Measurements from ENCODE around the gene GDPD3. TPM values are rescaled to one million over a fixed set of nuclear protein-coding genes. Genes with fewer than 3 reads are reported as not detected.

The GDPD3 gene
- total RNA-seq, 1 experiment from 2014 or later, result 3.8 TPM

GRCh38 chr16:30096862-30097563 lies 16.3 kb downstream of the GDPD3 start:
- DNase-seq, result peak; percentile 92
- H3K18ac ChIP-seq (ENCODE audit: insufficient read length, low read depth, low read length), result peak overlapping the region; percentile 92
- peak overlapping the region; percentile 39 for H2BK120ac ChIP-seq (ENCODE audit: low read depth, low read length, poor library complexity, severe bottlenecking)
- Mint-ChIP-seq H3K27ac (peak overlapping the region; percentile 97 to 99 (median 98)), H3K9me3 (peaks cover 21 to 23% of the 10 kb centered on the region in 2 experiments), H3K4me1 (peaks cover 21% of the 10 kb centered on the region in 2 experiments), H3K36me3 (ENCODE audit: insufficient read depth in 1 of 3, low read depth in 3 of 3) (peaks cover 28 to 39% (median 29%) of the 10 kb centered on the region in 3 experiments), H3K4me3 (peak overlapping the region; percentile 65 to 78), H3K27me3 (ENCODE audit: low read depth) (peaks cover 6% of the 10 kb centered on the region)
- H3K9ac ChIP-seq (ENCODE audit: extremely low read depth, insufficient read length, low read length), result peak overlapping the region; percentile 91
- H3K4me1 ChIP-seq (ENCODE audit: insufficient read depth, low read length), result no peaks in the 10 kb centered on the region
- H2BK20ac ChIP-seq (ENCODE audit: low read depth, low read length, poor library complexity, severe bottlenecking), result no peak overlapping the region
- H3K79me1 ChIP-seq (ENCODE audit: insufficient read depth, low read depth, low read length, poor library complexity, severe bottlenecking), result no peaks in the 10 kb centered on the region
- peak overlapping the region; percentile 81 for H4K5ac ChIP-seq (ENCODE audit: insufficient read length, low read depth, low read length)
- H3K4me2 ChIP-seq (ENCODE audit: insufficient read depth, insufficient read length, low read length), result peak overlapping the region; percentile 50
- H2BK15ac ChIP-seq (ENCODE audit: low read depth, low read length), result no peak overlapping the region
- no peak overlapping the region for H4K91ac ChIP-seq (ENCODE audit: insufficient read length, low read depth, low read length)
- no peak overlapping the region for H2BK5ac ChIP-seq (ENCODE audit: insufficient read length, low read length)
- H3K4ac ChIP-seq (ENCODE audit: low read depth, low read length), result peak overlapping the region; percentile 6; the same call in 1 of the 2 replicates
- H3K9me3 ChIP-seq (ENCODE audit: control insufficient read depth, low read depth, low read length), result no peaks in the 10 kb centered on the region
- peak overlapping the region; percentile 74; the same call in 1 of the 2 replicates for H3K14ac ChIP-seq (ENCODE audit: insufficient read depth, low read length)
- no peak overlapping the region for H3K23ac ChIP-seq (ENCODE audit: insufficient read length, low read depth, low read length)
- H4K8ac ChIP-seq (replicated peaks; ENCODE audit: insufficient read length, low read depth, low read length), result no peak overlapping the region
- no peak overlapping the region for H3K56ac ChIP-seq (ENCODE audit: insufficient read length, low read depth, low read length)
- H4K20me1 ChIP-seq (ENCODE audit: control insufficient read depth, insufficient read depth, insufficient read length), result no peaks in the 10 kb centered on the region
- H2AK5ac ChIP-seq (ENCODE audit: insufficient read length, low read length), result no peak overlapping the region
- peak overlapping the region; percentile 74 for H3K27ac ChIP-seq (ENCODE audit: insufficient read length, low read depth, low read length)
- no peaks in the 10 kb centered on the region for H3K27me3 ChIP-seq (ENCODE audit: insufficient read depth, low read length)
- H3T11ph ChIP-seq (ENCODE audit: low read length), result no peak overlapping the region
- WGBS (ENCODE audit: extremely low coverage, insufficient read length, low lambda C conversion rate), result no CpG with 5 or more reads among the region's 18 CpGs
- no peak overlapping the region for H2AFZ ChIP-seq (ENCODE audit: low read length)
- TF ChIP-seq, protein P1, sequence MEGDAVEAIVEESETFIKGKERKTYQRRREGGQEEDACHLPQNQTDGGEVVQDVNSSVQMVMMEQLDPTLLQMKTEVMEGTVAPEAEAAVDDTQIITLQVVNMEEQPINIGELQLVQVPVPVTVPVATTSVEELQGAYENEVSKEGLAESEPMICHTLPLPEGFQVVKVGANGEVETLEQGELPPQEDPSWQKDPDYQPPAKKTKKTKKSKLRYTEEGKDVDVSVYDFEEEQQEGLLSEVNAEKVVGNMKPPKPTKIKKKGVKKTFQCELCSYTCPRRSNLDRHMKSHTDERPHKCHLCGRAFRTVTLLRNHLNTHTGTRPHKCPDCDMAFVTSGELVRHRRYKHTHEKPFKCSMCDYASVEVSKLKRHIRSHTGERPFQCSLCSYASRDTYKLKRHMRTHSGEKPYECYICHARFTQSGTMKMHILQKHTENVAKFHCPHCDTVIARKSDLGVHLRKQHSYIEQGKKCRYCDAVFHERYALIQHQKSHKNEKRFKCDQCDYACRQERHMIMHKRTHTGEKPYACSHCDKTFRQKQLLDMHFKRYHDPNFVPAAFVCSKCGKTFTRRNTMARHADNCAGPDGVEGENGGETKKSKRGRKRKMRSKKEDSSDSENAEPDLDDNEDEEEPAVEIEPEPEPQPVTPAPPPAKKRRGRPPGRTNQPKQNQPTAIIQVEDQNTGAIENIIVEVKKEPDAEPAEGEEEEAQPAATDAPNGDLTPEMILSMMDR (conservative IDR thresholded peaks at IDR 0.05), result no peak
- peak overlapping the region; percentile 41 for H2BK12ac ChIP-seq (ENCODE audit: insufficient read length, low read depth, low read length)
- peaks cover 8% of the 10 kb centered on the region for H3K23me2 ChIP-seq (ENCODE audit: insufficient read length, low read depth, low read length, poor library complexity, severe bottlenecking)
- H3K79me2 ChIP-seq (ENCODE audit: insufficient read depth, low read length), result peaks cover 12% of the 10 kb centered on the region; the same call in 1 of the 2 replicates

All from H9 (cell line).